ENCODE measurements around the gene PRUNE2.

- no peak for TF ChIP-seq ELF4 (IDR thresholded peaks at IDR 0.05)
- no peak for TF ChIP-seq PKNOX1 (IDR thresholded peaks at IDR 0.05)
- no peak for TF ChIP-seq ZNF384 (IDR thresholded peaks at IDR 0.05)
- TF ChIP-seq FOXM1 (IDR thresholded peaks at IDR 0.05; ENCODE audit: borderline replicate concordance): no peak
- no peak for TF ChIP-seq BHLHE40 (IDR thresholded peaks at IDR 0.05; ENCODE audit: borderline replicate concordance)
- TF ChIP-seq ARNT (IDR thresholded peaks at IDR 0.05): no peak
- no peak for TF ChIP-seq FOXK2 (IDR thresholded peaks at IDR 0.05)
- TF ChIP-seq SP1 (IDR thresholded peaks at IDR 0.05): no peak
- no peak for TF ChIP-seq CTBP1 (IDR thresholded peaks at IDR 0.05; ENCODE audit: borderline replicate concordance)
- no peak for TF ChIP-seq LEF1 (IDR thresholded peaks at IDR 0.05; ENCODE audit: borderline replicate concordance)
These were observed 314.5 kb downstream of the PRUNE2 start for GRCh38 chr9:76591256-76591950.

All from HEK293T (cell line).